Iris pigment epithelial cell (primary cell): ENCODE results near the gene AUTS2.

Source experiments
- DNase-seq: peaks from one replicate; pipeline ENCODE4 v3.0.0-alpha.2; 2011; ENCODE audit warnings: low read depth

Gene AUTS2

DNA sequence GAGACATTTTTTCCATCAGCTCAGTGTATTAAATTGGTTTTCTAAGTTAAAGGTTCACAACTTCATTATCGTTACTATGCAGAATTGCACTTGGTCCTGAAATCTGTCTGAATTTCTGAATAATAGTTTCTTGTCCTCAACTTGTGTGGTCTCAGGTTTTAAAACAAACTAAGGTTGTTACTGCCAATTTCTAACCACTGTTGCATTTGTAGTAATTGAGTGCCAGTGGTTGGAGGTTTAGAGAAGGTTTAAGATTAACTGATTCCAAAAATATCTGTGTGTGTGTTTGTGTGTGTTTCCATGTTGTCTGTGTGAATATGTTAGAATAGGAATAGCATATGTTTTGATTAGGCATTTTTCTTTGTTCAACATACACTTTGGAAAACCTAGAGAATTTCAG lies 395.9 kb downstream of the AUTS2 start:
- no peak for DNase-seq

DNA sequence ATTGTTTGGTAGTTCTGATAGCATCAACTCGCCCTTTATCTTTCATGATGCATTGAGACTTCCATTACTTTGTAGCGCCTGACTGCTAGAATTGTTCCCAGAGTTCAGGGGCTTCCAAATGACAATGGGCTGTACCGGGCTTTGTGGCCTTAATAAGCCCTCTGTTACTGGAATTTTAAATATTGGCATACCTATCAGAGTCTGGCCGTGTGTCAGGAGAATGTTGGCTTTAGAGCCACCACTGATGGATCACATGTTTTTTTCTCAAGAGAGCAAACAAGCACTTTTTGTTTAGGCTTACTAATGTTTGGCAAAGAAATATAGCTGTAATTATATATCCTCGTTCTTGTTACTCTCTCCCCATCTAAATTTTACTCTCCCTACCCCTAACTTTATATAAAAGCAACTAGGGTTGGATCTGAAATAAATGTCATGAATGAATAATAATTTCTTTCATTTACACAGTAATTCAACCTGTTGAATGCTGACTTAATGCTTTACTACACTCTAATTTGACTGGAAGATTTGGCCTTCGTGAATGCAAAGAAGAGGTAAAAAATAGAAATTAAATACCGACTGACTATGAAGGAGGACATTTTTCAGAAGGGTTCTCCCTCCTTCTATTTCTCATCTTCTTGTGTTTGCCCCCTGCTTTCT lies 396.7 kb downstream of the AUTS2 start:
- no peak for DNase-seq

DNA sequence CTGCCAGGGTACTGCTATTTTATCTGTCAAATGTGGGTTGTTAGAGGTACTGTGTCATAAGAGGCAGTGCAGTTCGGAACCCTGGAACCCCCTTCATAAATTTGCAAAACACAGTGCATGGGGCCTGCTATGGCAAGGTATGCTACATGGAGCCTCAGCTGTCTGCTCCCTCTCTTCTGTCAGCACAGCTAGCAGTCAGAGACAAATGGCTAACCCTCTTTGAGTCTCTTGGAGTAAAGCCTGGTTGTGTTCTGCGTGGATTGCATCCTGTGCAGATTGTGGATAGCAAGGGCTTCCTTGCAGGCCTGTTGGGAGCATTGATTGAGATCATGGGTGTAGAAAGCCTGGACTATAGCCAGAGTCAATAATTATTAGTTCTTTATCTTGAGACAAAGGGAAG lies 397.8 kb downstream of the AUTS2 start:
- no peak for DNase-seq

DNA sequence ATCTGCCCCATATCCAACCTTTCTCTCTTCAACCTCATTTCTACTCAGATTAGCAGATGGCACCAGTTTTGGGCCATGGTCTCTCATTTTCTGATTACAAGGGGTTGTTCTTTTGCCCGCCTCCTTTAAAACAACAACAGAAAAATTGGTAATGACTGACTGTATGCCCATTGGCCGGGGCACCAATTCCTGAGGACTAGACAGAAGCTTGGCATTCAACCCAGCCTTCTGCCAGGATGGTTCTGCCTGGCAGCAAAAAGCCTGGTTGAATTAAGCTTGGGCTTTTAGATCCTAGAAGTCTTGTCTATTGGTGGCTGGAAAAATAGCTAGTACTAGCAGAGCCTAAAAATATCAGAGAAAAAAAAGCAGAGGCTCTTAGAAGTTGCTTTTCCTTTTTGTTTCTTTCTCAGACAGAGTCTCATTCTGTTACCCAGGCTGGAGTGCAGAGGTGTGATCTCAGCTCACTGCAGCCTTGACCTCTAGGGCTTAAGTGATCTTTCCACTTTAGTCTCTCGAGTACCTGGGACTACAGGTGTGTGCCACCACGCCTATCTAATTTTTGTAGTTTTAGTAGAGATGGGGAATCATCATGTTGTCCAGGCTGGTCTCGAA lies 402.6 kb downstream of the AUTS2 start:
- no peak for DNase-seq

DNA sequence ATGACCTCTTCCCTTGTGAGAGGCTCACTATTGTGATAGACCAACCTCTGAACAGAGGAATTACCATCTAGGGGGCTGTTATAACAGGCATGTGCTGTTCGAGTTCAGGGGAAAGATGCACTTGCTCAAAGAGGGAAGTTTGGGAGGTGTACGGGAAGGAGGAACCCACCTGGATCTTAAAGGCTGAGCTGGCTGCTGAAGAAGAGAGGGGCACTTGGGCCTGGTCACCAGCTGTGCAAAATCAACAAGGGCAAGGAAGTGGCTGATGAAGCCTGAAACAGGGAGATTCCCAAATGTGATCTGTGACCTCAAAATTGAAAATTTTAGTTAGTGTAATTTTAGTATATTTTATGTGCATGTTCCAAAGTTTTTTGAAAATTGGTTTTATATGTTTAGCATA lies 407.2 kb downstream of the AUTS2 start:
- no peak for DNase-seq

DNA sequence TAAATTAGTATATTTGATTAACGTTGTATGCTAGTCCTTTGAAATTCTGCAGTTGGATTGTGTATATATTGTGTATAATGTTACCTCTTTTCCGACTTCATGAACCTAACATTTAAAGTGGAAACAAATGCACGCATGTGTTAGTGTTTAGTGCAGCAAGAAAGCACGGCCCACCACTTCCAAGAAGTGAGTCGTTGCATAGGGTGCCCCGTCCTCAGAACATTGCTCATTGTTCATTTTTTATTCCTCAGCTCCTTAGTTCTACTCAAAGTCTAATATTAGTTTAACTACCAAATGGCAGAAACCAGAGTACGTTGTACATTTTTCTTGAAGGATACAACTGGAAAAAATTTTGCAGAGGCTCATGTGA lies 407.6 kb downstream of the AUTS2 start:
- no peak for DNase-seq

DNA sequence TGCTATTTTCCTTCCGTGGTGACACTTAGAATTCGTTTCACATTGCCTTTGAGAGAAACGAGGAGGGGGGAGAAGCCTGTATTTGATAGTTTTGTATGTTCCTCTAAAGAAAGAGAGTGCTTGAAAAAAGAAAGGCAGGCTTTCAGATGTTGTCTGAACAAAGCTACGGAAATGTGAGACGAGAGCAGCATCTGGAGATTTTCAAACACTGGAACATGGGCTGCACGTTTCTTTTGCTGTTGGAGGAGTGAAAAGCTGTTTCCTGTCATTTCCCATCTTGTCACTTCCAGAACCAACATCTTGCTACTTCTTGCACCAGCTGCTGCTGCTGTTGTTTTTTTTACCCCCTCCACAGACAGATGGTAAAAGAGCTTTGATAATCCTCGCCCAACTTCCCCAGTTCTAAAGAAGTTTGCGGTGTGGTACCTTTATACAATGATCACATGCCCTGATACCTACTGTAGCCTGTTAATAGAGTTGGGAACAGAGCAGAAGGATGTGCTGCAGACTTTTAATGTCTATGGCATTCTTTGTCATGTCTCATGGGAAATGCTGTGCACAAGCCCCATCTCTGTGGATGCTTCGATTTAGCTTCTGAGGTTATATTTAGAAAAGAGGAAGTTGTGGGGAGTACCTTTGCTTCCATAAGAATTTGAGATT lies 408.1 kb downstream of the AUTS2 start:
- DNase-seq = no peak

DNA sequence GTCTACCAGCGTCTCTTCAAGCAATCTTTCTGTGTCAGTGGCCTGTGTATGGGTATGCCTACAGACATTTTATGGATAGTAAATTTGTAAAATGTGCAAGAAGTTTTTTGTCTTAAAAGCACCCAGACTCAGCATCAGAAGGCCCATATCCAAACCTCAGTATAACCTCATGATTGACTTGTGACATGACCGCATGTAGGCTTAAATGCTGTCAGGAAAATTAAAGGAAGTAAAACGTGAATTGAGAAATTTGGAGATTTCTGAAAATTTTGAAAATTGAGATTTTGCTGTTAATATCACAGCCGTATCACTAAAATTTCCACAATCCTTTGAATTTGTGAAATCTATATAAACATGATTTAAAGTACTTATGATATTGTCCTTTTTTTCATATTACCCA lies 410.2 kb downstream of the AUTS2 start:
- no peak for DNase-seq

DNA sequence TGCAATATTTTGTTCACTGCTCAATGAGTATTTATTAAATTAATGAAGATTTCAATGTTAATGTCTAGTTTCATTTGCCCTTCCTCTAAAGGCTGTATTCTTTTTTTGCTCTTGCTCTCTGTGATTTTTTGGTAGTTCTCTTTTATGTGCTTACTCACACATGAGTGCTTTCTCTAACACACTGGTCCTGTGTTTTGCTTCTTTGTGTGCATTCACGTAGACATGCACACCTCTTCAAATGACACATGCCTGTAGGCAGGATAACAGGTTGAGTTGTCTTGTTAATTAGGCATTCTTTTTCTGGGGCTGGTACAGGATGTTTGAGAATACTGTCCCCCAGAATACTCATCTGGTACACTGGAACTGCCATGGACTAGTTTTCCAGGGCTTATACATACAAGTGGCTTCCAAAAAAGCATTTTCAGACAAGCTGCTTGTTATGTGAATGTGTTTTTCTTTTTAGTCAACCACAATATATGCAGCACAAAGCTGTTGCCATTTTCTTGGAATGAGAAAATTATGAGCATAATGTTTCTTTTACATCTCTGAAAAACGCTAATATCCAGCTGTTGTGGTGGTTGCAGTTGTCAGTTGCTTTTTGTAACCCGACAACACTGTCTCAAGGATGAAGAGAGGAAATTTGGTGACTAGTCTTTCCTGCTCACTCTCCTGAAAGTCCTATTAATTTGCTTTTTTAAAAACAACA lies 416.4 kb downstream of the AUTS2 start:
- no peak for DNase-seq

DNA sequence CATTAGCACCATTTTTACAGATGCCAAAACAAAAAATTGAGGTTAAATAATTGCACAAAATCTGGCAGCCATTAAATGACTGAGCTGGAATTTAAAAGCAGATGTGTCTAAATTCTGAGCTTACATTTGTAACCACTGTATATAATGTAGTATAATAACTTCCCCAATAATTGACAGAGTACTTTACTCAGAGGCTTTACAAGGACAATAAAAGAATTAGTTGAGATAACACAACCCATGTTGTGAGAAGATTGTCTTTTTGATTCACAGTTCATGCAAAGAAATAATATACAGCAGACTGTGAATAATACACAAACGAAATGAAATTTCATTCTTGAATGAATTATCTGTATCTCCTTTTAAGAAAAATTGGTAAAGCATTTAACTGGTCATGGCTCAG lies 417.1 kb downstream of the AUTS2 start:
- no peak for DNase-seq

DNA sequence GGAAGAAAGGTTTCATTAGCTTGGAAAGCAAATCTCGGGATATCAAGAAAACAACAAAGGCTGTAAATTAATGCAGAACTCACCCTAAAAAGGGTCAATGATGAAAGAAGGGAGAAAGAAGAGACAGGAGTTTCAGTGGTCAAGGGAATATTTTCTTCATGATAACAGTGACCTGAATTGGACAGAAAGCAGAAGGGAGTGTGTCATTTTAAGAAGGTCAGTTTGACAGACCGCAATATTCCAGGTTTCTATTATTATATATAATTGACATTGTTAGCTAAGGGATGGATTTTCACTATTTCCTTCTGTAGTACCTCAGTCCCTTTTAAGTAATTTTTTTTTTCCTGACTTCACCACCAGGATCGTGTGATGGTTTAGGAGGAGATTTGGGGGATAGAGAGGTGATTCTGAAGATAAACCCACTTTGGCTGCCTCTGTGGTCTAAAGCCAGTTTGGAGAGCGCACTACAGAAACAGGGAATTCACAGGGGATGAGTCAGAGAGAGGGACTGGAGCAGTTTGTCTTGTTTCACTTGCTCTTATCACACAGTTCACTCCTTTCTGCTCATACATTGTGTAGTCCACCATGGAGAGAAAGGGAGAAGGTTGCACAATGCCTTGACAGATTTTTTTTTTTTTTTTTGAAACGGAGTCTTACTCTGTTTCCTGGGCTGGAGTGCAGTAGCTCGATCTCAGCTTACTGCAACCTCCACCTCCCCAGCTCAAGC lies 417.9 kb downstream of the AUTS2 start:
- peak; percentile 25 for DNase-seq

DNA sequence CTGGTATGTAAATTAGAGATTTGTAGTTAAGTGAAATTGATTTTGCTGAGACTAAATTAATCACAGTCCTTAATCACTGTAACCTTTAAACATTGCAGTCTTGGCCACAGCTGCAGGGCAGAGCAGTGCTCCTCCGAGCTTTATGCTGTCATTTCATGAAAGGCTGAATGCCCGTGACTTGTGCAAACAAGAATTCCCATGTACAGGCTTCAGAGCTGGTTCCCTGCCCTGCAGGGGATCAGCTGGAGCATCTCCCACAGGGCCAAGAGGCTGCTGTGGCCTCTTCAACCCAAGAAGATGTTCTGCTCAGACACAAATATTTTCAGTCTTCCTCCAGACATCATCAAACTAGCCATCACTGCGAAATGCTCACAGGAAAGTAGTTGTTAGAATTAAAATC lies 419.1 kb downstream of the AUTS2 start:
- DNase-seq = no peak

DNA sequence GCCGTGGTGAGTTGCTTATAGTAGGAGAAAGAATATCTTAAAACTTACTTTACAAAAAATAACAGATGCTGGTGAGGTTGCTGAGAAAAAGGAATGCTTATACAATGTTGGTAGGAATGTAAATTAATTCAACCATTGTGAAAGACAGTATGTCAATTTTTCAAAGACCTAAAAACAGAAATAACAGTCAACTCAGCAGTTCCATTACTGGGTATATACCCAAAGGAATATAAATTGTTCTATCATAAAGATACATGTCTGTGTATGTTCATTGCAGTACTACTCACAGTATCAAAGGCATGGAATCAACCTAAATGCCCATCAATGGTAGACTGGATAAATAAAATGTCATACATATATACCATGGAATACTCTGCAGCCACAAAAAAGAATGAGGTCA lies 420.4 kb downstream of the AUTS2 start:
- DNase-seq = no peak

DNA sequence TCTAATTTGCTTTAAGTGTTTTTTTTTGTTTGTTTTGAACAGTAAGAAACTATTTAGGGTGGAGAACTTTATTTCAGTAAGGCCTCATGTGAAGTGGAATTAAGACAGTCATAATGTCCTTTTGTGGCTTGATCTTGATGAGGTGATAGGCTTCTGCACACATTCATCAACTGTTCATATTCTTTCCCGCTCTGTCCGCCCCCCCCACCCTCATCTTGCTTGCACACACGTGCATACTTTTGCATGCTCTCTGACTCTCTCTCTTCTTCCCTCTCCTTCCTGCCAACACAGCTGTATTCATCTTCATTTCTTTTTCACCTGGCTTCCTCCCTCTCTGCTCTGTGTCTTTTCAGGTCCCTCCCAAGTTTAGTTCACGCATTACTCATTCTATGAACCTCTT lies 429.6 kb downstream of the AUTS2 start:
- DNase-seq = no peak

DNA sequence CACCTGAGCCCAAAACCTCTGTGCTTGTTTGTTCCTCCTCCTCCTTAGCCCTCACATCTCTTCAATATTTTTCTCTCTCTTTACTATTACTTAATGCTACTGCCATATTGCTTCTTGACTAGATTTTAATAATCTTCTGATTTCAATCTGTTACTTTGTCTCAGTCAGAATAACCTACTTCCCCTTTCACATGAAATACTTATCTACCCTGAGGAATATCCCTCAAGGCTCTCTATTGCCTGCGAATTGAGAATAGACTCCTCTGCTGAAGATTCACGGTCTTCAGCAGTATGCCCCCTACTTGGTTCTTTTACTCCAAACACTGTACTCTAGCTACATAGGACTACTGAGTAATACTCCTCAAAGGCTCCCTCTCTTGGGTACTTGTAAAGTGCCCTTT lies 430.3 kb downstream of the AUTS2 start:
- DNase-seq = no peak

DNA sequence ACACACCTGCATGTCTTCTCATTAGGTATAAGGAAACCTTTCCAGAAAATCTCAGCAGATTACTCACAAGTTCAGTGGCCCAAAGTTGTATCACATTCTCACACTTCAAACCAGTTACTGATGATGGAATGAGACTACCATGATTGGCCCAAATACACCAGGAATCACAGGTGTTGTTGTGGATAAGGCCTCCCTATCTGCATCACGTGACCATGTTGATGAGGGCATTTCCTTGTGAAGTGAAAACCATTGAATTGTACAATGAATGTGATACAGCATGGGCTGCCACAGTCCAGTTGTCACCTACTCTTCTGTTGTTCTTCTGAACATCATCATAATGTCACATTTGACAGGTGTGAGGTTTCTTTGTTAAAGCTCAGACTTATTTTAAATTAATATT lies 431.7 kb downstream of the AUTS2 start:
- DNase-seq = no peak

DNA sequence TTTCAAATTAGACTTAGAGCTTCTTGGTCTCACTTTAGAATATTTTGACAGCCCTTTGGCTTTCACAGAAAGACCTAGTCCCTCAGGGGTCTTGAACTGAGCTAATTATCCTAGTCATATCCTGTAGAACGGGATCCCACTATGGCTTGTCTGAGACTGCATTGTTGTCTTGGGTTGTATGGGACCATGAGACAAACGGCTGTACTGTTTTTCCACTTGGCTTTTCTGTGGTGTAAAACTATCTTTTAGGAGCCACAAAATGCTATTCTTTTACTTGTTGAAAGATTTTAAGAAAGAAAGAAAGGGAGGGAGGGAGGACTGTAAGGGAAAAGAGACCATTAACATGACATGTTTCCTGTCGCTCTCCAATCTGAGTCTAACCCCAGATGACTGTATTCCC lies 432.5 kb downstream of the AUTS2 start:
- no peak for DNase-seq

DNA sequence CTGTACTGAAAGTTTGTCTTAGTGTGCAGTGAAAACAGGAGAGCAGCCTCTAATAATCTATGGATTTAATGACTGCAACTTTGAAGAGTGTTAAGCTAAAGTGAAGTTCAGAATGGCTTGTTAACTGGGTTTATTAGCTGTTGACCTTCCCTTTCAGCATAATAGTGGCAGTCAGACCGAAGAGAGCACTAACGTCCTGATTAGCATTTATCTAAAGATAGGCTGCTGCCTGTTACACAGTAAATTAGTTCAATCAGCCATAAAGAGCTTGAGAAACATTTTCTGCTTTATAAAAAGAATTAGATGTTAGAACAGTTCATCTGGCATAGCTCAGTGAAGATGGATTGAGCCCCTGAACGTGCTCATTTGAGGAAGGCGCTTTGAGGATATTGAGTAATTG lies 433.0 kb downstream of the AUTS2 start:
- DNase-seq = no peak

DNA sequence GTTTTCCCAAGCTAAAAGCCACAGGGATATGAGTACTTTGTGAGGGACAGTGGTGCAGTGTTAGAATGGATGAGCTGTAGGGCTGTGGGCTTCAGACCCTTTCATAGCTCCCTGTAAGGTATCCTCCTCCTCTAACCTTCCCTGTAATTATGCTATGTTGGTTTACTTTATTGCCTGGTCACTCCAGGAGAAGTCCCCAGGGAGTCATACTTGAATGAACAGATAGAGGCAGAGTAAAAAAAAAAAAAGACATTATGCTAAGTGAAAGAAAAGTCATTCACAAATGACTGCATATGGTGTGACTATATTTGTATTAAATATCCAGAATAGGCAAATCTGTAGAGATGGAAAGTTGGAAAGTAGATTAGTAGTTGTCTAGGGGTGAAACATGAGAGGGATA lies 434.4 kb downstream of the AUTS2 start:
- DNase-seq = no peak

DNA sequence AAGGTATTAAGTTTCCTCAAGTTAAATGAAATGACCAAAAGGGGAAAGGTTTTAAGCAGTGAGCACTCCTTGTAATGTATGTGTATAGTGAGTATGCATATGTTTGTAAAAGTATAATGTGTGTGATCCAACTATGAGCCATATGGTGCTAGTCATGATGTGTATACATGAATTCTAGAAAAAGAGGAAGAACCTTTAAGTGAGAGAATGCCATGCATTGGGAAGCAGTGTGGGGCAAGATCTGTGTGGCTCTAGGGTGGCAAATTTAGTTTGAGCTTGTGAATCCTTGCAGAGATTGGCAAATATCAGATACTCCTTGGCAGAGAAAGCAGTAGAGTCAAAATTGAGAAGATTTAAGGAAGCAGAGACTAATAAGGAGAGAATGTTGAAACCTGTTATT lies 435.0 kb downstream of the AUTS2 start:
- DNase-seq = no peak

DNA sequence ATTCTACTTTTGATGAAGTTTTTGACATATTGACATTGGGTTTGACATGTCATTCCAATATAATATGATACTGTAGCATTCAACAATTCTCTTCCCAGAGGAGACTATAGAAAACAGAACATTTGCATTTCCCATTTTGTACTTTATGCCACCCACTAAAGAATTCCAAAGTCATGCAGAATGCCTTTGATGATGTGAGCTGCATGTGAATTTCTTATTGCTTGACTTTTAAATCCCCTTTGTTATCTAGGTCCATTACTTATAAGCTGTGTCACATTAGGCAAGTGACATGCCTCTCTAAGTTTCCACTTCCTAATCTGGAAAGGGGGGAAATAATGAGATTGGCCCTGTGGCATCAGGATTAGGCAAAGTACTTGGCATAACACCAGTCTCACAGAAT lies 436.7 kb downstream of the AUTS2 start:
- no peak for DNase-seq

DNA sequence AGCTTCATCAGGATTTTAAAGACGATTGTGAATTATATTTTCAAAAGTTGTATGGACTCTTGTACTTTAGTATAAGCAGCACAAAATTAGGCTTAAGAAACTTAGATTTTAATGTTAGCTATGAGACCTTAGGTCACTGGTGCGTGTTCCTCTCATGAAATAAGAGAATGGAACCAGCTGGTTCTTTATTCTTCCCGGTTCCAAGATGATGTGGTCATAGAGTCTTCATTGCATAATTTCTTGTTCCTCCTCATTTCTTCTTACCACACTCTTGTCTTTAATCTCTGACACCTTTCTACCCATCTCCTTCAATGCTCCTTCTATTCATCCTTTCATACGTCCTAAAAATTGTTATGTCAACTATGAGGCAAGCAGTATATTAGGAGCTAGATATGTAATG lies 437.2 kb downstream of the AUTS2 start:
- no peak for DNase-seq

DNA sequence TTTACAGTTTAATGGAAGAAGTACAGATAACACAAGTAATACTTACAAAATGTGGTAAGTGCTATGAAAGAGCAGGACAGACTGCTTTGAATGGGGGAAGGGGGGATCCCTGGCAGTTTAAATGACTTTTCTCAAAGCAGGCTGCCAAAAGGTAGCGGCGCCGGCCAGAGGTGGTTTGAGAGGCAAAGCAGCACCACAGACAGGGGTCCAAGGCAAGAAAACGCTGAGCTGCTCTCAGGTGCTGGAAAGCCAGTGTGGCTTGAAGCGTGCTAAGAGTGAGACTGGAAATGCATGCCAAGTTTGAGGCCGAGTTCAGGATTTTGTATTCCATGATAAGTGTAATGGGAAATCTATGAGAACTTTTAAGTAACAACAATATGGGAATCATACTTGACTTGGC lies 437.7 kb downstream of the AUTS2 start:
- DNase-seq = no peak
